MCF 10A (cell line): ENCODE measurements around the gene KIRREL3. TPM values are rescaled to one million over a fixed set of nuclear protein-coding genes. Genes with fewer than 3 reads are reported as not detected.

Source experiments
- BruUV-seq: library from RNA; stranded (reverse); fragments of 400-500 nt; replicated peaks from 2 replicates; lab custom pipeline; 2021; lab: Mats Ljungman, UMichigan
- CTCF ChIA-PET: fragments of 300-600 bp; sonication (Branson Sonifier 250); formaldehyde crosslinking; extraction: SDS; loops from one replicate; lab custom pipeline; 2021; ENCODE audit warnings: antibody characterized with exemption, inconsistent platforms; lab: Yijun Ruan, JAX
- POLR2A ChIA-PET: fragments of 300-600, 350-650 bp; sonication (Branson Sonifier 250); formaldehyde crosslinking; extraction: SDS; loops from one replicate; lab custom pipeline; 2020; ENCODE audit warnings: antibody characterized with exemption, inconsistent platforms; lab: Yijun Ruan, JAX
- DNase-seq: peaks from one replicate; pipeline ENCODE4 v3.0.0-alpha.2; 2018; ENCODE audit not compliant: unreplicated experiment
- H3K27ac Mint-ChIP-seq: one replicate; pipeline ENCODE4 v1.8.0; 2022; ENCODE audit warnings: mild to moderate bottlenecking, low read depth, mixed read lengths; ENCODE audit not compliant: unreplicated experiment
- H3K27me3 Mint-ChIP-seq: one replicate; pipeline ENCODE4 v1.8.0; 2022; ENCODE audit warnings: mixed read lengths; ENCODE audit not compliant: insufficient read depth, unreplicated experiment
- H3K36me3 Mint-ChIP-seq: one replicate; pipeline ENCODE4 v1.8.0; 2022; ENCODE audit warnings: mild to moderate bottlenecking, moderate library complexity, mixed read lengths; ENCODE audit not compliant: insufficient read depth, unreplicated experiment
- H3K4me1 Mint-ChIP-seq: one replicate; pipeline ENCODE4 v1.8.0; 2022; ENCODE audit warnings: mixed read lengths; ENCODE audit not compliant: insufficient read depth, unreplicated experiment
- H3K4me3 Mint-ChIP-seq: one replicate; pipeline ENCODE4 v1.8.0; 2022; ENCODE audit warnings: mild to moderate bottlenecking, moderate library complexity, mixed read lengths; ENCODE audit not compliant: unreplicated experiment
- H3K9me3 Mint-ChIP-seq: one replicate; pipeline ENCODE4 v1.8.0; 2022; ENCODE audit warnings: mixed read lengths; ENCODE audit not compliant: unreplicated experiment
- CTCF ChIP-seq: fragments of 200-600 bp; IDR thresholded peaks from one replicate; pipeline ENCODE4 v1.8.0; 2022; ENCODE audit warnings: antibody characterized with exemption, mild to moderate bottlenecking; ENCODE audit not compliant: unreplicated experiment
- intact Hi-C: fragments of 100-400 bp; cut with micrococcal nuclease; formaldehyde crosslinking; loops from 2 replicates; pipeline ENCODE4 v1.14.1; 2022
- total RNA-seq: library from RNA; stranded (reverse); gene quantifications from 2 replicates; pipeline ENCODE4 v1.2.3, GENCODE V29; 2022

The KIRREL3 gene
- total RNA-seq, 1 experiment from 2014 or later, result not detected

GRCh38 chr11:126456783-126457542, 543.6 kb downstream of the KIRREL3 start:
- Mint-ChIP-seq H3K36me3 (no peaks in the 10 kb centered on the region), H3K4me3 (no peak overlapping the region), H3K27me3 (peaks cover 14% of the 10 kb centered on the region), H3K4me1 (no peaks in the 10 kb centered on the region), H3K9me3 (no peaks in the 10 kb centered on the region), H3K27ac (no peak overlapping the region)
- CTCF ChIA-PET, result no interaction called here
- intact Hi-C loops, result no loop called here
- DNase-seq, result no peak
- BruUV-seq, result no TSS peak
- TF ChIP-seq CTCF, result no peak
- POLR2A ChIA-PET, result no interaction called here

GRCh38 chr11:126456089-126456488, 544.5 kb downstream of the KIRREL3 start:
- Mint-ChIP-seq H3K27me3 (peaks cover 14% of the 10 kb centered on the region), H3K36me3 (no peaks in the 10 kb centered on the region), H3K27ac (no peak overlapping the region), H3K4me1 (no peaks in the 10 kb centered on the region), H3K9me3 (no peaks in the 10 kb centered on the region), H3K4me3 (no peak overlapping the region)
- DNase-seq, result no peak
- intact Hi-C loops, result no loop called here
- ChIA-PET POLR2A (no interaction called here), CTCF (no interaction called here)
- TF ChIP-seq CTCF, result no peak
- no TSS peak for BruUV-seq

- DNase-seq, result no peak
- Mint-ChIP-seq H3K36me3 (no peaks in the 10 kb centered on the region), H3K4me3 (no peak overlapping the region), H3K4me1 (no peaks in the 10 kb centered on the region), H3K9me3 (peaks cover 11% of the 10 kb centered on the region), H3K27ac (no peak overlapping the region), H3K27me3 (no peaks in the 10 kb centered on the region)
- ChIA-PET CTCF (interaction anchor here (1.3 to 1.9 kb wide), 2 partner anchors 11 to 28 kb away, joined by 6 to 11 read pairs; no protein-coding TSS in a partner anchor), POLR2A (interaction anchor here (0.7 kb wide), 1 partner anchor 761 kb away, joined by 3 read pairs; no protein-coding TSS in a partner anchor)
- intact Hi-C loops, result no loop called here
- no TSS peak for BruUV-seq
- no peak for TF ChIP-seq CTCF
Measured at GRCh38 chr11:126452241-126453101, 548.1 kb downstream of the KIRREL3 start.

GRCh38 chr11:126451211-126451802, 549.3 kb downstream of the KIRREL3 start:
- no peak overlapping the region for H3K27ac Mint-ChIP-seq
- no peak for TF ChIP-seq CTCF
- intact Hi-C loops, result no loop called here
- DNase-seq, result no peak
- no peaks in the 10 kb centered on the region for H3K4me1 Mint-ChIP-seq
- H3K36me3 Mint-ChIP-seq, result no peaks in the 10 kb centered on the region
- H3K27me3 Mint-ChIP-seq, result no peaks in the 10 kb centered on the region
- CTCF ChIA-PET, result interaction anchor here (1.9 kb wide), 1 partner anchor 30 kb away, joined by 11 read pairs; no protein-coding TSS in a partner anchor
- H3K4me3 Mint-ChIP-seq, result no peak overlapping the region
- no TSS peak for BruUV-seq
- POLR2A ChIA-PET, result no interaction called here
- peaks cover 11% of the 10 kb centered on the region for H3K9me3 Mint-ChIP-seq
